IPS-18c (cell line): ENCODE data around the gene DFFB.

Experiments
- H3K4me3 ChIP-seq: 2 replicates; pipeline ENCODE4 v1.7.0; 2013; ENCODE audit warnings: low read depth, mild to moderate bottlenecking, low read length, moderate library complexity; ENCODE audit not compliant: insufficient read depth
- H3K9me3 ChIP-seq: one replicate; pipeline ENCODE4 v1.6.1; 2013; ENCODE audit warnings: mild to moderate bottlenecking, low read length, moderate library complexity; ENCODE audit not compliant: control insufficient read depth, insufficient read depth

The DFFB gene

GRCh38 chr1:3924186-3924824, 67.0 kb downstream of the DFFB start:
- no peaks in the 10 kb centered on the region for H3K9me3 ChIP-seq
- no peak overlapping the region for H3K4me3 ChIP-seq

- Histone ChIP-seq H3K4me3 (no peak overlapping the region), H3K9me3 (no peaks in the 10 kb centered on the region)
Observed at GRCh38 chr1:3924825-3925220, 67.5 kb downstream of the DFFB start.

GRCh38 chr1:3925256-3925655, 68.0 kb downstream of the DFFB start:
- Histone ChIP-seq H3K4me3 (no peak overlapping the region), H3K9me3 (no peaks in the 10 kb centered on the region)

- Histone ChIP-seq H3K9me3 (no peaks in the 10 kb centered on the region), H3K4me3 (no peak overlapping the region)
Observed at GRCh38 chr1:3925762-3926161, 68.5 kb downstream of the DFFB start.

- no peaks in the 10 kb centered on the region for H3K9me3 ChIP-seq
- H3K4me3 ChIP-seq, result no peak overlapping the region
Observed at GRCh38 chr1:3926956-3927355, 69.7 kb downstream of the DFFB start.

GRCh38 chr1:3928586-3928985, 71.3 kb downstream of the DFFB start:
- H3K9me3 ChIP-seq, result no peaks in the 10 kb centered on the region
- no peak overlapping the region for H3K4me3 ChIP-seq

GRCh38 chr1:3929126-3929525, 71.8 kb downstream of the DFFB start:
- H3K4me3 ChIP-seq, result no peak overlapping the region
- H3K9me3 ChIP-seq, result no peaks in the 10 kb centered on the region

GRCh38 chr1:3930301-3931006, 73.2 kb downstream of the DFFB start:
- no peaks in the 10 kb centered on the region for H3K9me3 ChIP-seq

GRCh38 chr1:3931007-3931912, 74.0 kb downstream of the DFFB start:
- no peaks in the 10 kb centered on the region for H3K9me3 ChIP-seq

More at GRCh38 chr1:3930301-3931006, 73.2 kb downstream of the DFFB start:
- no peak overlapping the region for H3K4me3 ChIP-seq

GRCh38 chr1:3932156-3932919, 75.1 kb downstream of the DFFB start:
- H3K4me3 ChIP-seq, result no peak overlapping the region
- H3K9me3 ChIP-seq, result peaks cover 2% of the 10 kb centered on the region

More at GRCh38 chr1:3931007-3931912, 74.0 kb downstream of the DFFB start:
- no peak overlapping the region for H3K4me3 ChIP-seq
